ENCODE measurements around the gene CEACAM16.

DNA sequence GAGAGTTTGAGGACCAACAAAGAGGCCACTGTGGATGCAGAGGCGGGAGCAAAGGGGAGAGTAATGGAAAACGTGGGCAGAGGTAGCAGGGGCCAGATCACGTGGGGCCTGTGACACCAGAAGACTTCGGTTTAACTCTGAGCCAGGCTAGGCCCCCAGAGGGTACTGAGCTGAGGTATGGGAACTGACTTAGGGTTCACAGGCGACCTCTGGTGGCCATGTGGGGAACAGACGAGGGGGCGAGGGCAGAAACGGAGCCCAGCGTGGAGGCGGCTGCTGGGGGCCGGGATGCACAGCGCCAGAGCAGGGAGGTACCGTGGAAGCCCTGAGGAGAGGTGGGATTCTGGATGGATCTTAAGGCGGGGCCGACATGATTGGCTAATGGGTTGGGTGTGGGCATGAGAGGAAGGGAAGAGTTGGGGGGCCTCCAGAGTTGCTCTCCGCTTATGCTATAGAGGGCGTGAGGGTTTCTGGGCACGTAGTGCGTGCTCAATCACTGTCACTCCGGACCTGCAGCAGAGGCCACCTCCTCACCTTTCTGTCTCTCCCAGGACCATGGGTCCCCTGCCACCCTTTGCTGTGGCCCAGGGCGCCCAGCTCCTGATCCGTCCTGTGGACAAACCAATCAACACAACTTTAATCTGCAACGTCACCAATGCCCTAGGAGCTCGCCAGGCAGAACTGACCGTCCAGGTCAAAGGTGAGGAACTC, 41.6 kb upstream of the CEACAM16 start:
- TF ChIP-seq POLR2AphosphoS5 (IDR thresholded peaks at IDR 0.05; ENCODE audit: borderline replicate concordance, low read depth, low read length), result no peak
- no peak for TF ChIP-seq EZH2 (IDR thresholded peaks at IDR 0.05)

All from SK-N-MC (cell line).